H1 (cell line): Measurements from ENCODE around the gene XKR8. TPM values are rescaled to one million over a fixed set of nuclear protein-coding genes. Genes with fewer than 3 reads are reported as not detected.

Source experiments
- ATF3 ChIP-seq: IDR thresholded peaks from 2 replicates; pipeline ENCODE4 v1.6.1; 2011; ENCODE audit warnings: low read depth, mild to moderate bottlenecking, low read length; ENCODE audit not compliant: insufficient read depth
- CHD7 ChIP-seq: fragments of 300-600 bp; sonication (generic); IDR thresholded peaks from 2 replicates; pipeline ENCODE4 v1.7.1; 2012; ENCODE audit warnings: low read length, moderate library complexity, mild to moderate bottlenecking, inconsistent platforms; ENCODE audit not compliant: insufficient replicate concordance
- polyA plus RNA-seq, 7 experiments: library from polyadenylated mRNA; depleted of rRNA in 3 of 7; stranded (reverse) in 5 of 7; unstranded in 2 of 7; fragments of >200 nt in 5 of 7; fragments of 200-250 nt in 2 of 7; gene quantifications; 1 replicate in 5 of 7; 2 replicates in 1 of 7; 4 replicates in 1 of 7; pipeline versions ENCODE4 v1.2.1 to v1.2.3, GENCODE V29; 2011 to 2013; ENCODE audit warnings: missing spikeins in 2 of 7, mixed read lengths in 2 of 7
- total RNA-seq: library from RNA; stranded (reverse); fragmentation: NEBNext Ultra II Directional; extraction: Animal tissue kit (Norgen Biotek cat#: 25700); gene quantifications from 2 replicates; pipeline ENCODE4 v1.2.1, GENCODE V29; 2021

The XKR8 gene
- total and polyA plus RNA-seq, 2 of the 8 experiments (the other 6 are each of a cell fraction or from before 2014, with no cell fraction given) = 14.2 to 16.3 TPM

GRCh38 chr1:27959792-27960603, at the start of gene XKR8 (continued):
- no peak for TF ChIP-seq CHD7
- no peak for TF ChIP-seq ATF3
